NOMO-1 treated with DMSO at 0.1 percent for 48 hours (cell line): ENCODE data around the gene AGBL3.
"Not testable (repeated sequence)": the region's sequence is repeated elsewhere in the genome, so short reads cannot be mapped to it uniquely, and the experiment has no call there.

ENCODE experiments used
- DNase-seq: peaks from one replicate; lab custom pipeline; 2025; ENCODE audit not compliant: unreplicated experiment; lab: John Stamatoyannopoulos, UW

AGBL3 gene

GRCh38 chr7:135075716-135076115, 89.4 kb downstream of the AGBL3 start:
- no peak for DNase-seq

- no peak for DNase-seq
These were observed 90.6 kb downstream of the AGBL3 start for GRCh38 chr7:135076882-135077281.

GRCh38 chr7:135077642-135078041, 91.3 kb downstream of the AGBL3 start:
- DNase-seq, result no peak

GRCh38 chr7:135078051-135078450, 91.7 kb downstream of the AGBL3 start:
- no peak for DNase-seq

- DNase-seq, result no peak
These were observed 92.8 kb downstream of the AGBL3 start for GRCh38 chr7:135079068-135079467.

- no peak for DNase-seq
These were observed 96.7 kb downstream of the AGBL3 start for GRCh38 chr7:135083005-135083404.

- no peak for DNase-seq
These were observed 102.3 kb downstream of the AGBL3 start for GRCh38 chr7:135088566-135088965.

GRCh38 chr7:135091717-135092116, 105.4 kb downstream of the AGBL3 start:
- DNase-seq, result no peak

- no peak for DNase-seq
These were observed 108.3 kb downstream of the AGBL3 start for GRCh38 chr7:135094472-135095237.

- DNase-seq, result no peak
These were observed 109.1 kb downstream of the AGBL3 start for GRCh38 chr7:135095450-135095849.

- DNase-seq, result no peak
These were observed 112.1 kb downstream of the AGBL3 start for GRCh38 chr7:135098391-135098790.

- DNase-seq, result no peak
These were observed 114.5 kb downstream of the AGBL3 start for GRCh38 chr7:135100856-135101255.

GRCh38 chr7:135102372-135102771, 116.1 kb downstream of the AGBL3 start:
- DNase-seq, result no peak

- DNase-seq, result no peak
These were observed 123.3 kb downstream of the AGBL3 start for GRCh38 chr7:135109562-135109961.

- no peak for DNase-seq
These were observed 123.7 kb downstream of the AGBL3 start for GRCh38 chr7:135109976-135110375.

GRCh38 chr7:135111379-135111778, 125.1 kb downstream of the AGBL3 start:
- DNase-seq, result no peak

GRCh38 chr7:135114622-135115021, 128.3 kb downstream of the AGBL3 start:
- DNase-seq, result no peak

- DNase-seq, result no peak
These were observed 130.8 kb downstream of the AGBL3 start for GRCh38 chr7:135117096-135117495.

- no peak for DNase-seq
These were observed 135.6 kb downstream of the AGBL3 start for GRCh38 chr7:135121868-135122267.

- DNase-seq, result not testable (repeated sequence)
These were observed 138.3 kb downstream of the AGBL3 start for GRCh38 chr7:135124631-135125030.

- no peak for DNase-seq
These were observed 142.6 kb downstream of the AGBL3 start for GRCh38 chr7:135128931-135129330.

- DNase-seq, result no peak
These were observed 143.3 kb downstream of the AGBL3 start for GRCh38 chr7:135129579-135129978.
